Measurements from ENCODE around the gene SPPL2B. TPM values are rescaled to one million over a fixed set of nuclear protein-coding genes. Genes with fewer than 3 reads are reported as not detected.
A peak's percentile ranks its signal among the peaks of the same experiment; 100 is the strongest.
"Not testable (repeated sequence)": the region's sequence is repeated elsewhere in the genome, so short reads cannot be mapped to it uniquely, and the experiment has no call there.

The SPPL2B gene
- 10 to 100 TPM; 18.5 to 32.7 (median 30.9) TPM for total RNA-seq

- Histone ChIP-seq H3K36me3 (peaks cover 0 to 25% of the 10 kb centered on the region in 2 donors), H3K4me1 (peaks cover 0 to 75% (median 46%) of the 10 kb centered on the region in 3 donors), H3K27ac (peak within 1 kb of the TSS; percentile 6 to 86 (median 84)), H3K27me3 (no peaks in the 10 kb centered on the region), H3K9me3 (no peaks in the 10 kb centered on the region), H3K4me3 (peak within 1 kb of the TSS; percentile 87 to 93)
- ATAC-seq = peak; percentile 92
- TF ChIP-seq EP300 (IDR thresholded peaks at IDR 0.05) (no peak), POLR2A (IDR thresholded peaks at IDR 0.05) (peak; percentile 73 to 74), POLR2AphosphoS5 (IDR thresholded peaks at IDR 0.05) (peak; percentile 82), CTCF (IDR thresholded peaks at IDR 0.05) (no peak)
- WGBS, 2 donors (ENCODE audit: low coverage in 1 of 2) = 0 to 5% methylated on average over 3 to 4 of the region's 89 CpGs
Measured at GRCh38 chr19:2328401-2329148, at the start of gene SPPL2B, which contains the start of gene LSM7. SPPL2B (plus strand) TSS chr19:2328684; CDS start chr19:2328710, 26 bp downstream. LSM7 (minus strand) TSS chr19:2328586; CDS start chr19:2328566, 20 bp downstream.

GRCh38 chr19:2280633-2281264 is 47.7 kb upstream of the SPPL2B start:
- TF ChIP-seq EP300 (IDR thresholded peaks at IDR 0.05) = no peak
- no peak for TF ChIP-seq CTCF (IDR thresholded peaks at IDR 0.05)
- no peak for TF ChIP-seq POLR2AphosphoS5 (IDR thresholded peaks at IDR 0.05)
- TF ChIP-seq POLR2A (IDR thresholded peaks at IDR 0.05) = no peak
- H3K4me1 ChIP-seq = peaks cover 0 to 36% (median 6%) of the 10 kb centered on the region in 3 donors
- H3K9me3 ChIP-seq = no peaks in the 10 kb centered on the region
- WGBS, 2 donors (ENCODE audit: low coverage in 1 of 2) = 100% methylated on average over 1 of the region's 26 CpGs; no CpG with 5 or more reads in 1 of the 2 donors
- no peaks in the 10 kb centered on the region for H3K27me3 ChIP-seq
- no peak overlapping the region for H3K4me3 ChIP-seq
- H3K27ac ChIP-seq = no peak overlapping the region
- peaks cover 0 to 18% of the 10 kb centered on the region in 2 donors for H3K36me3 ChIP-seq
- no peak for ATAC-seq

GRCh38 chr19:2281265-2282061 is 47.0 kb upstream of the SPPL2B start:
- not testable (repeated sequence) for H3K27me3 ChIP-seq, ATAC-seq, H3K9me3 ChIP-seq
- 0 to 20% methylated on average over 1 to 4 of the region's 16 CpGs for WGBS, 2 donors (ENCODE audit: low coverage in 1 of 2)
- Histone ChIP-seq H3K4me3 (peak overlapping the region in 1 of 2 donors; percentile 46), H3K36me3 (peaks cover 0 to 11% of the 10 kb centered on the region in 2 donors), H3K27ac (peak overlapping the region in 2 of 4 donors; percentile 49 to 66), H3K4me1 (peaks cover 0 to 29% (median 0%) of the 10 kb centered on the region in 3 donors)

- Histone ChIP-seq H3K27me3 (no peaks in the 10 kb centered on the region), H3K27ac (peak within 1 kb of the TSS in 2 of 4 donors; percentile 49 to 66), H3K36me3 (peaks cover 0 to 3% of the 10 kb centered on the region in 2 donors), H3K4me3 (peak within 1 kb of the TSS in 1 of 2 donors; percentile 46), H3K9me3 (no peaks in the 10 kb centered on the region), H3K4me1 (peaks cover 0 to 22% (median 0%) of the 10 kb centered on the region in 3 donors)
- 20 to 30% methylated on average over 2 to 10 of the region's 41 CpGs for WGBS, 2 donors (ENCODE audit: low coverage in 1 of 2)
- TF ChIP-seq POLR2A (IDR thresholded peaks at IDR 0.05) = no peak
- no peak for TF ChIP-seq POLR2AphosphoS5 (IDR thresholded peaks at IDR 0.05)
- TF ChIP-seq EP300 (IDR thresholded peaks at IDR 0.05) = no peak
- no peak for TF ChIP-seq CTCF (IDR thresholded peaks at IDR 0.05)
- ATAC-seq = peak; percentile 75
Measured at GRCh38 chr19:2282062-2282861, 46.2 kb upstream of the SPPL2B start, which contains the start of gene PEAK3. PEAK3 (minus strand) TSS chr19:2282175; CDS start chr19:2280931, 1,244 bp downstream.

Measured in gastroesophageal sphincter (tissue), 4 donors.